Astrocyte (in vitro differentiated cells and primary cell): ENCODE data around the gene LACTB.

Source experiments
- CTCF ChIP-seq: IDR thresholded peaks from 2 replicates; pipeline ENCODE4 v1.5.1; 2011; ENCODE audit warnings: low read depth, mild to moderate bottlenecking, inconsistent platforms, low read length, moderate library complexity; ENCODE audit not compliant: insufficient read depth
- EZH2 ChIP-seq: IDR thresholded peaks from 2 replicates; pipeline ENCODE4 v1.6.1; 2012; ENCODE audit warnings: mild to moderate bottlenecking, low read length, inconsistent platforms; ENCODE audit not compliant: insufficient read depth

- TF ChIP-seq EZH2 = no peak
- no peak for TF ChIP-seq CTCF
These were observed 8.8 kb upstream of the LACTB start for GRCh38 chr15:63112871-63113270.
